Effector memory CD4-positive, alpha-beta T cell (primary cell): ENCODE measurements around the gene AGAP3.

Experiments
- DNase-seq, 3 donors: peaks; one replicate each; pipeline ENCODE4 v3.0.0-alpha.2; 2020
- H3K27ac ChIP-seq: 2 replicates; pipeline ENCODE4 v1.7.0; 2013; ENCODE audit warnings: mild to moderate bottlenecking, low read length, moderate library complexity; ENCODE audit not compliant: insufficient read depth, poor library complexity, severe bottlenecking
- H3K27me3 ChIP-seq: replicated peaks from 2 replicates; pipeline ENCODE4 v1.7.0; 2013; ENCODE audit warnings: mild to moderate bottlenecking, low read length; ENCODE audit not compliant: insufficient read depth, control insufficient read depth, poor library complexity, severe bottlenecking
- H3K36me3 ChIP-seq: 2 replicates; pipeline ENCODE4 v1.7.0; 2013; ENCODE audit warnings: mild to moderate bottlenecking, low read length, moderate library complexity; ENCODE audit not compliant: control insufficient read depth, insufficient read depth
- H3K4me1 ChIP-seq: 2 replicates; pipeline ENCODE4 v1.7.0; 2013; ENCODE audit warnings: low read length, mild to moderate bottlenecking; ENCODE audit not compliant: control insufficient read depth, insufficient read depth, poor library complexity, severe bottlenecking
- H3K4me3 ChIP-seq: 2 replicates; pipeline ENCODE4 v1.7.0; 2013; ENCODE audit warnings: low read length, low read depth, mild to moderate bottlenecking; ENCODE audit not compliant: insufficient read depth, poor library complexity, severe bottlenecking
- H3K9me3 ChIP-seq: 2 replicates; pipeline ENCODE4 v1.7.0; 2013; ENCODE audit warnings: mild to moderate bottlenecking, low read length, moderate library complexity; ENCODE audit not compliant: control insufficient read depth

The AGAP3 gene

DNA sequence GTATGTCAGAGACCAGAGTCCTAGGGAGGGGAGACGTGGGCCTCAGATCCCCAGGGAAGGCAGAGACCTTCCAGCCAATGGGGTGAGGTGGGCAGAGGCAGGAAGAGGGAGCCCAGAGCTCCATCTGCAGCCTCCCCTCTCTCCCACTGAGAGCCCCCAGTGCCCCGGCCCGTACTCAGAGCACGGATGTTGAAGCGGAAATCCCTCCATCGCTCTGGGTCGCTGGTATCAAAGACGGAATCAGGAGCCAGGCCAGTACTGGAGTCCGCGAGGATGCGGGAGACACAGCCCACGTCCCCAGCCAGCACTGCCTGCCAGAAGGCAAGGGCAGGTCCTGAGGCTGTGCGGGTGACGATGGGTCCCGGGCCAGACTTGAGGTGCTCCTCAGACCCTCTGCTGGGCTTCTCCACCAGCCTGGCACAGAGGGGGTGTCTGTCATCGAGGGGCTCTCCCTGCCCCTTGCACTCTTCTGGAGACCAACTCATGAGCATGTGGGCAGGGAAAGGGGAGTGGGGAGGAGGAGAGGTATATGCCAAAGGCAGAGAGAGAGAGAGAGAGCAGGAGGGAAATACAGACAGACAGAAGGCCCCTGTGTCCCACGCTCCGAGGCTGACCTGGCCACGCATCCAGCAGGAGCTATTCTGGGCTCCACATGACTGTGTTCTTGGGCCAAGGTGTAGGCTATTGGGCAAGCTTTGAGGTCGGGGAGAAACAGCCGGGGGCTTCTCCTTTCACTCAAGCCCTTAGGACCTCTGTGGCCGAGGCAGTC is 100.5 kb downstream of the AGAP3 start, which contains the start of gene ASB10:
Gene ASB10, minus strand, starts transcription at position 611 of the 769 bp plus-strand sequence. Its CDS starts 120 bp downstream, at position 491.
- no peaks in the 10 kb centered on the region for H3K9me3 ChIP-seq
- H3K27me3 ChIP-seq = no peaks in the 10 kb centered on the region
- no peaks in the 10 kb centered on the region for H3K4me1 ChIP-seq
- no peak within 1 kb of the TSS for H3K4me3 ChIP-seq
- H3K27ac ChIP-seq = no peak within 1 kb of the TSS
- DNase-seq = no peak
- no peaks in the 10 kb centered on the region for H3K36me3 ChIP-seq

DNA sequence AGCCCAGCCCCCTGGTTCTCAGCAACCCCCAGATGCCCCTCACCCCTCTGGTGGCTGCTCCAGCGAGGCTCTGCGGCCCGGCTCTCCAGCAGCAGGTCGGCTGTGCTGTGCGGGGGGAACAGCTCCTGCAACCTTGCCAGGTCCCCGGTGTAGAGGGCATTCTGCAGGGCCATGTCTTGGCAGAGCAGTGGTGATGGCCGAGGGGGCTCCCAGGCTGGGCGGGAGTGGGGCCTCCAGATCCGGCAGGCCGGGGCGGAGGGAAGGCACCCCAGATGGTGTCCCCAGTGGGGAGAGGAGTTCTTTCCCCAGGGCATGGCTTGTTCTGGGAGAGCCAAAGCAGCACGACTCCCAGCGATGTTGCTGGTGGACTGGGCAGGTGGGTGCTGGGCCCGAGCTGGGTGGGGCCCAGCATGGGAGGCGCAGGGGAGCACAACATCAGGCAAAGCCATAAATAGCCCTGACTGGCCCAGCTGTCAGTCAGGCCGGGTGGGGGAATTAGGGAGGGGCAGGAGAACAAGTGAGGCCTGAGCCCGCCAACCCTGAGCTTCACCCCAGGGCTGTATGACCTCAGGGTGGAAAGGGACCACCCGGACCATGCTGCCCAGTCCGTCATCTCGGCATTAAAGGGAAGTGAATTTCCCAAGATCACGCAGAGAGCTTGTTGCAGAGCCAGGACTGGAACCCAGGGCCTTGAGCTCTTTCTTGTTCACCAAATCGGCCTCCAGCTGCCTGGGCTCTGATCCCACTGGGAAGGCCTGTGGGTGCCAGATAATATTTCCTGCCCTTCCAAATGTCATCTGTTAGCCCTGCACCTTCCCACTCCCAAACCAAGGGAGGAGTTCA is 101.4 kb downstream of the AGAP3 start:
- H3K4me3 ChIP-seq = no peak overlapping the region
- no peaks in the 10 kb centered on the region for H3K36me3 ChIP-seq
- no peaks in the 10 kb centered on the region for H3K9me3 ChIP-seq
- DNase-seq = no peak
- no peaks in the 10 kb centered on the region for H3K27me3 ChIP-seq
- no peak overlapping the region for H3K27ac ChIP-seq
- H3K4me1 ChIP-seq = no peaks in the 10 kb centered on the region

DNA sequence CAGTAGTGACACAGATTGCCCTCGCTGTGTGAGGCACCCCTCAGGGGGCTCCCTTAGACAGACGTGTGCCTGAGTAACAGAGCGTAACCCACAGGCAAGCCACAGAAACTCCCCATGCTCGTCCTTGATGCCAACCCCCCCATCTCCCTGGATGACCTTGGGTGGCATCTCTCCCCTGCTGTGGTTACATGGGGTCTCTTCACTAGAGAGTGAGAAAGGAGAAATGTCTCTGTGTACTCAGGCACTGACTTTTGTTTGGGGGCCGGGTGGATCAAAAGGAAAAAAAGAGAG is 101.9 kb downstream of the AGAP3 start:
- DNase-seq = no peak
- H3K27me3 ChIP-seq = no peaks in the 10 kb centered on the region
- H3K4me1 ChIP-seq = no peaks in the 10 kb centered on the region
- no peaks in the 10 kb centered on the region for H3K9me3 ChIP-seq
- H3K27ac ChIP-seq = no peak overlapping the region
- no peak overlapping the region for H3K4me3 ChIP-seq
- no peaks in the 10 kb centered on the region for H3K36me3 ChIP-seq

DNA sequence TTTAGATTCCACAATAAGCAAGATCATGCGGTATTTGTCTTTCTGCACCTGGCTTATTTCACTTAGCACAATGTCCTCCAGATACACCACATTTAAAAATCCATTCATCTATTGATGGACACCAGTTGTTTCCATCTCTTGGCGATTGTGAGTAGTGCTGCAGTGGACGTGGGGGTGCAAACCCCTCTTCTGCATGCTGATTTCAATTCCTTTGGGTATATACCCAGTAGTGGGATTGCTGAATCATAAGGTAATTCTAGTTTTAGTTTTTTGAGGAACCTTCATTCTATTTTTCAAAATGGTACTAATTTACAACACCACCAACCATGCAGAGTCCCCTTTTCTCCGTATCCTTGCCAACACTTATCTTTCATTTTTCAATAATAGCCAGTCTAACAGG is 102.8 kb downstream of the AGAP3 start:
- H3K4me3 ChIP-seq = no peak overlapping the region
- DNase-seq = no peak
- no peaks in the 10 kb centered on the region for H3K27me3 ChIP-seq

DNA sequence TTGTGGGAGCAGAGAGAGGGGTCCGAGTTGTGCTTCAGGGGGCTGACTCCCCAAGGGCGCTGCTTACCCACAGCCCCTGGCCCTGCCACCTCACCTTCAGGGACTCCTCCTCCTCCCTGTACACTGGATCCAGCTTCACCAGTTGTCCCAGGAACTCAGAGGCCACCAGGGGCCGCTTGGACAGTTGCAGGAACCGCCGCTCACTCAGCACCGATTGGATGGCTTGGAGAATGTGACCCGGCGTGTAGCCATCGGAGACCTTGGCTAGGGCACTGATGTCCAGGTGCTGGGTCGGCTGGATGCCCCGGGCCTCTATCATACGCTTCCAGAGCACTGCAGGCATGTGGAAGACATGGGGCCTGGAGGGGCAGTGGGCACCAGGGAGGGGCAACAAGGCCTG is 105.3 kb downstream of the AGAP3 start:
- no peak for DNase-seq
- no peaks in the 10 kb centered on the region for H3K36me3 ChIP-seq
- H3K4me1 ChIP-seq = peaks cover 8% of the 10 kb centered on the region
- H3K9me3 ChIP-seq = no peaks in the 10 kb centered on the region
- no peaks in the 10 kb centered on the region for H3K27me3 ChIP-seq
- H3K4me3 ChIP-seq = no peak overlapping the region
- H3K27ac ChIP-seq = no peak overlapping the region

More for the DNA sequence above, 102.8 kb downstream of the AGAP3 start:
- H3K9me3 ChIP-seq = no peaks in the 10 kb centered on the region
- H3K27ac ChIP-seq = no peak overlapping the region
- peaks cover 2% of the 10 kb centered on the region for H3K4me1 ChIP-seq
- H3K36me3 ChIP-seq = no peaks in the 10 kb centered on the region

DNA sequence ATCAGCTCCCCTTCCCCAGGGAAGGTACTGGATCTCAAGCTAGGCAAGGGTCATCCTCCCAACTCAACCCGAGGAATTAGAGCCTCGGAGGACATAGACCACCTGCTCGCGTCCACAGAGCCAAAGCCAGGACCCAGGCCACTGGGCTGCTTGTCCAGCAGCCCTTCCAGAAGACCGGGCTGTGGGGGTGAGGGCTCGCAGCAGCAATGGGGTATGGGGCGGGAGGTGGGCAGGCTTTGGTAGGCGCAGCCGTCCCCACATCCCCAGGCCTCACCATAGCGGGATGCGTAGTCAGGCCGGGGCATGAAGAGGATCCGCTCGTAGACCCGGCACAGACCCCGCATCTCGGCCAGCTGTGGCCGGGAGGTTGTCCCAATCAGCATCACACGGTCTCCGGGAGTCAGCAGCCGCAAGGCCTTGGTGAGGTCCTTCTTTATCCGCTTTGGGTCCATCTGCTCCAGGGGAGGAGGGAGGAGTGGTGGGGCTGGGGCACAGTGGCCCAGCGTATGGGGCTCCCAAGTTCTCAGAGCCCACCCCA is 105.8 kb downstream of the AGAP3 start:
- peaks cover 8% of the 10 kb centered on the region for H3K4me1 ChIP-seq
- no peak for DNase-seq
- no peak overlapping the region for H3K27ac ChIP-seq
- H3K9me3 ChIP-seq = no peaks in the 10 kb centered on the region
- H3K27me3 ChIP-seq = no peaks in the 10 kb centered on the region
- no peaks in the 10 kb centered on the region for H3K36me3 ChIP-seq
- no peak overlapping the region for H3K4me3 ChIP-seq

DNA sequence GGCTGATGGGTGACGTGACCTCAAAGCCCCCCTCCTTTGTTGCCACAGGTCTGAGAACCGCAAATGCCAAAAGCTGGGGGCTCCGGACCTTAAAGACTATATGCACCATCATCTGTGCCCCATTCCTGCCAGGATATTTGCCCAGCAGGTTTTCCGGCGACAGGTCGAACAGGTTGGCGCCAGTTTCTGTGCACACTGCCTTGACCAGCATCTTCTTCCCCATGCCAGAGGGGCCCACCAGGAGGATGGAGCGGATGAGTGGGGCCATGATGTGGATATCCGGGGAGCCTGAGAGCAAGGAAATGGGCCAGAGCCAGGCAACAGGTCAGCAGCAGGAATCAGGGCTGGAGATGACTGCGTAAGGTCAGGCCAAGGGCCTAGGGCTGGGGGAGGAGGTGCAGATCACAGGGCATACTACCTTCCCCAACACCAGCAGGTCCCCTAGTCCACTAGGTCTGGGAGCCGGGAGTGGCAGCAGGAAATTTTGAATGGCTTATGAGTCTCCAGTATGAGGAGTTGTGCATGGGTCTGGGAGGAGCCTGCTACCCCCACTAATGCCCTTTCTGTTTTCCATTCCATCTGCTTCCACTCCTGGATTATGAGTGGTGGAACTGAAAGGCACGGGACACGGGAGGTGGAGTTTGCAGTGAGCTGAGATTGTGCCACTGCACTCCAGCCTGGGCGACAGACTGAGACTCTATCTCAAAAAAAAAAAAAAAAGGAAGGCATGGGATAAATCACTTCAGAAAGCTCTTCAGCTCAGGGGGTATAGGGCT is 107.1 kb downstream of the AGAP3 start:
- no peaks in the 10 kb centered on the region for H3K36me3 ChIP-seq
- peaks cover 8% of the 10 kb centered on the region for H3K4me1 ChIP-seq
- DNase-seq = no peak
- H3K9me3 ChIP-seq = no peaks in the 10 kb centered on the region
- no peak overlapping the region for H3K4me3 ChIP-seq
- no peaks in the 10 kb centered on the region for H3K27me3 ChIP-seq
- no peak overlapping the region for H3K27ac ChIP-seq
